ENCODE data around the gene HIVEP2.

GRCh38 chr6:142900227-142900971, 44.6 kb downstream of the HIVEP2 start:
- TF ChIP-seq CTCF (IDR thresholded peaks at IDR 0.05) (no peak), MAFK (IDR thresholded peaks at IDR 0.05; ENCODE audit: partially characterized antibody) (no peak), E2F6 (IDR thresholded peaks at IDR 0.05; ENCODE audit: borderline replicate concordance, low read depth) (no peak), SMC3 (IDR thresholded peaks at IDR 0.05) (no peak), CHD4 (IDR thresholded peaks at IDR 0.05; ENCODE audit: borderline replicate concordance) (no peak), PBX3 (IDR thresholded peaks at IDR 0.05) (no peak), BCL3 (IDR thresholded peaks at IDR 0.05) (no peak), USF2 (IDR thresholded peaks at IDR 0.05) (no peak)
